ENCODE results near the gene HOXD9.

Gene HOXD9

GRCh38 chr2:176098366-176099158 lies 24.0 kb upstream of the HOXD9 start:
- no peak for DNase-seq

- no peak for DNase-seq
Observed at GRCh38 chr2:176099159-176099727, 23.3 kb upstream of the HOXD9 start.

- DNase-seq: no peak
Observed at GRCh38 chr2:176099728-176100546, 22.6 kb upstream of the HOXD9 start, which contains the start of gene HOXD12. HOXD12 (plus strand) TSS chr2:176099795; CDS start chr2:176099802, 7 bp downstream.

GRCh38 chr2:176100547-176101140 lies 21.9 kb upstream of the HOXD9 start:
- DNase-seq: no peak

- no peak for DNase-seq
Observed at GRCh38 chr2:176101216-176101830, 21.2 kb upstream of the HOXD9 start.

- DNase-seq: no peak
Observed at GRCh38 chr2:176101842-176102241, 20.7 kb upstream of the HOXD9 start.

- DNase-seq: no peak
Observed at GRCh38 chr2:176102309-176102866, 20.1 kb upstream of the HOXD9 start.

GRCh38 chr2:176103194-176103593 lies 19.3 kb upstream of the HOXD9 start:
- no peak for DNase-seq

GRCh38 chr2:176103742-176104315 lies 18.7 kb upstream of the HOXD9 start:
- peak in 1 of 3 donors; percentile 28 for DNase-seq

GRCh38 chr2:176104316-176105077 lies 18.0 kb upstream of the HOXD9 start:
- DNase-seq: no peak

GRCh38 chr2:176105078-176105729 lies 17.3 kb upstream of the HOXD9 start:
- no peak for DNase-seq

GRCh38 chr2:176105730-176106580 lies 16.6 kb upstream of the HOXD9 start:
- no peak for DNase-seq

- DNase-seq: peak; percentile 46 to 51 (median 49)
Observed at GRCh38 chr2:176106581-176107539, 15.7 kb upstream of the HOXD9 start, which contains the start of gene HOXD11. HOXD11 (plus strand) TSS chr2:176107280; CDS start chr2:176107356, 76 bp downstream.

GRCh38 chr2:176107731-176108181 lies 14.8 kb upstream of the HOXD9 start:
- DNase-seq: peak in 1 of 3 donors; percentile 38

- DNase-seq: no peak
Observed at GRCh38 chr2:176109192-176109901, 13.2 kb upstream of the HOXD9 start.

GRCh38 chr2:176109946-176110345 lies 12.6 kb upstream of the HOXD9 start:
- no peak for DNase-seq
